ENCODE measurements around the gene SPP1.
"Not testable (repeated sequence)": the region's sequence is repeated elsewhere in the genome, so short reads cannot be mapped to it uniquely, and the experiment has no call there.

SPP1 gene

DNA sequence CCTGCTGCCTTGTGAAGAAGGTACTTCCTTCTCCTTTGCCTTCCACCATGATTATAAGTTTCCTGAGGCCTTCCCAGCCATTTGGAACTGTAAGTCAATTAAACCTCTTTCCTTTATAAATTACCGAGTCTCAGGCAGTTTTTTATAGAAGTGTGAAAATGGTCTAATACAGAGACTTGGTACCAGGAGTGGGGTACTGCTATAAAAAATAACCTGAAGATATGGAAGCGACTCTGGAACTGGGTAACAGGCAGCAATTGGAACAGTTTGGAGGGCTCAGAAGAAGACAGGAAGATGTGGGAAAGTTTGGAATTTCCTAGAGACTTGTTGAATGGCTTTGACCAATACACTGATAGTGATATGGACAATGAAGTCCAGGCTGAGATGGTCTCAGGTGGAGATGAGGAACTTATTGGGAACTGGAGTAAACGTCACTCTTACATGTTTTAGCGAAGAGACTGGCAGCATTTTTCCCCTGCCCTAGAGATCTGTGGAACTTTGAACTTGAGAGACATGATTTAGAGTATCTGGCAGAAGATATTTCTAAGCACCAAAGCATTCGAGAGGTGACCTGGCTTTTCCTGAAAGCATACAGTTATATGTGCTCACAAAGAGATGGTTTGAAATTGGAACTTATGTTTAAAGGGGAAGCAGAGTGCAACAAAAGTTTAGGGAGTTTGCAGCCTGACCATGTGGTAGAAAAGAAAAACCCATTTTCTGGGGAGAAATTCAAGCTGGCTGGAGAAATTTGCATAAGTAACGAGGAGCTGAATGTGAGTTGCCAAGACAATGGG lies 50.6 kb downstream of the SPP1 start:
- not testable (repeated sequence) for DNase-seq (ENCODE audit: low read depth)

DNA sequence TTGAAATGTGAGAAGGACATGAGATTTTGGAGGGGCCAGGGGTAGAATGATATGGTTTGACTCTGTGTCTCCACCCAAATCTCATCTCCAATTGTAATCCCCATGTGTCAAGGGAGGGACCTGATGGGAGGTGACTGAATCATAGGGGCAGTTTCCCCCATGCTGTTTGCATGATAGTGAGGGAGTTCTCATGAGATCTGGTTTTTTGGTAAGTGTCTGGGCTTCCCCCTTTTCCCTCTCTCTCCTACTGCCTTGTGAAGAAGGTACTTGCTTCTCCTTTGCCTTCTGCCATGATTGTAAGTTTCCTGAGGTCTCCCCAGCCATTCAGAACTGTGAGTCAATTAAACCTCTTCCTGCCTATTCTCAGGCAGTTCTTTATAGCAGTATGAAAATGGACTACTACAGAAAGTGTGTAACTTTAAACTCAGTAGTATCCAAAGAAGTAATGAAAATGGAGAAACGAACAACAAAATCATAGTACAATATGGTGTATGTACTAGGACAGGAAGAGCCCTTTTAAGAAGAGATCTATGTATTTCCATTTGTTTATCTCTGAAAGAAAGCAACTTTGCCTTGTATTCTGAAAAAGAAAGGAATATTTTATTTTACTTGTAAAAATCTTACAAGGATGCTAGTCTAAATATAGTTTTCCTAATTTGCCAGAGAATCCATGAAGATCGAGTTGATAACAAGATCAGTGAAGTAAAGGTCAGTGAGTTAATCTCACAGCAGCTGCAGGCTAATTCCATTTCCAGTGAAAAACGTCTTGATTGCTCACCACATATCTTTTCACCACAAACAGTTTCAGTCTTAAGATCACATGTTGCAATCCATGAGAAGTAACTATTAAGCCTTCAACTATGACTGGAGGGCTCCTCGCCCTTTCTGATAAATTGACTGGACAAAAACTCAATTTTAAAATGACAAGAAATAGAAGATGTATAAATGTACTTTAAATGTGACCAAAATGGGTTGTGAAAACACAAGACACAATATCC lies 52.4 kb downstream of the SPP1 start:
- no peak for DNase-seq (ENCODE audit: low read depth)

DNA sequence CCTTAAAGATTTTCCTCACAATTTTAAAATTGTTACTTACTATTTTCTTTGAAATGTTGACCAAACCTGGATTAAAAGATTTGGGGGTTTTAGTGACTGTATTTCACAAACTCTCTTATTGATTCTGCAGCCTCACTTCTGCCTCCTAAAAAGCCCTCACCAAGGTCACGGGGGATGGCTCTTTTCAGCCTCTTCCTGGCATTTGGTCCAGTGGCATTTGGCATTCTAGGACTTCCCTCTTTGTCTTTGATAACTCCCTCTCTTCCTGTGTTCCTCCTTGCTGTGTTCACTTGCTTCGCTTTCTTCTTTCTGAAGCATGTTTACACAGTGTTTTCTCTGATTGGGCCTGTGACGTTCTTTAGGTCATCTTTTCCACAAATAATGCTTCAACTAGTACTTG lies 53.4 kb downstream of the SPP1 start:
- no peak for DNase-seq (ENCODE audit: low read depth)

DNA sequence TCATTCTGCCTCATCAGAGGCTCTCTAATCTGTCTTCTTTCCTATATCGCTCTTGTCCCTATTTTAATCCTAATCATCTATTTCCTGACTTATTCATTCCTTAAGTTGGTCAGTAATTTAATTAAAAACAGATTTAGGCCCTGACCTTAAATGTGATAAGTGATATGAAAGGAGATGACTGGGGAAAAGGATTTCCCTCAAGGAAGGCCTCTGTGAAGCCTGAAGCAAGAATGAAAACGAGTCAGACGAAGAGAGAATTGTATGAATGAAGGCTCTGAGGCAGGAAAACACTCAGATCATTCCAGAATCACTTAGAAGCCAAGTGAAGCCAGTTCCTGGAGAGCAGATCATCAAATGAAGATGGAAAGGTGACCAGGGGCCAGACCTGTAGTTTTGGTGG lies 54.0 kb downstream of the SPP1 start:
- no peak for DNase-seq (ENCODE audit: low read depth)

DNA sequence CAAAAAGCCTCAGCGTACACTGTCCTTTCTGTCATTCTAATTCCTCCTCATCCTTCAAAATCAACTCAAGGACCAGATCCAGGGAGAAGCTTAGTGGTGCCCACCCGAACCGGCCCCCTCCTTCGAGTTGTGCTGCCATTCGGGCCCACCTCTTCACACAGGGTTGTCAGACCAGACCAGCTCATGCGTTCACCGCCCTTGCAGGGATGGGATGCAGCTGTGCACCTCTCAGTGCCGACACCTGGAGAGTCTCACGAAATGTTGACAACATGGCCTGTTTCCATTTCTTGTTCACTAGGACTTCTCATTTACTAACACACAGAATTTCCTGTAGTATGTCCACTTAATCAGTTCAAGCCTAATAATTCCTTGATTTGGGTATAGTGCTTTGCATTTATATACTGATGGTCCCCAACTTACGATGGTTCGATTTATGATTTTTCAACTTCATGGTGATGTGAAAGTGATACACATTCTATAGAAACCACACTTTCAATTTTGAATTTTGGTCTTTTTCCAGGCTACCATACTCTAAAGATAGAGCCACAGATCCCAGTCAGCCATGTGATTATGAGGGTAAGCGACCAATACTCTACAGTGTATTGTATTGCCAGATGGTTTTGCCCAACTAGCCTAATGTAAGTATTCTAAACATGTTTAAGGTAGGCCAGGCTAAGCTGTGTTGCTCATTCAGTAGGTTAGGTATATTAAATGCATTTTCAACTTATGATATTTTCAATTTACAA lies 55.2 kb downstream of the SPP1 start:
- DNase-seq (ENCODE audit: low read depth): no peak
